HG03558 (cell line): ENCODE measurements around the gene ZDHHC17.
"Not testable (repeated sequence)": the region's sequence is repeated elsewhere in the genome, so short reads cannot be mapped to it uniquely, and the experiment has no call there.

Experiments
- ATAC-seq: cut with Tn5 transposase; IDR thresholded peaks from one replicate; pipeline ENCODE4 v1.9.1; 2021; ENCODE audit warnings: moderate number of reproducible peaks; ENCODE audit not compliant: unreplicated experiment; ENCODE audit errors: extremely low read depth

The ZDHHC17 gene, protein sequence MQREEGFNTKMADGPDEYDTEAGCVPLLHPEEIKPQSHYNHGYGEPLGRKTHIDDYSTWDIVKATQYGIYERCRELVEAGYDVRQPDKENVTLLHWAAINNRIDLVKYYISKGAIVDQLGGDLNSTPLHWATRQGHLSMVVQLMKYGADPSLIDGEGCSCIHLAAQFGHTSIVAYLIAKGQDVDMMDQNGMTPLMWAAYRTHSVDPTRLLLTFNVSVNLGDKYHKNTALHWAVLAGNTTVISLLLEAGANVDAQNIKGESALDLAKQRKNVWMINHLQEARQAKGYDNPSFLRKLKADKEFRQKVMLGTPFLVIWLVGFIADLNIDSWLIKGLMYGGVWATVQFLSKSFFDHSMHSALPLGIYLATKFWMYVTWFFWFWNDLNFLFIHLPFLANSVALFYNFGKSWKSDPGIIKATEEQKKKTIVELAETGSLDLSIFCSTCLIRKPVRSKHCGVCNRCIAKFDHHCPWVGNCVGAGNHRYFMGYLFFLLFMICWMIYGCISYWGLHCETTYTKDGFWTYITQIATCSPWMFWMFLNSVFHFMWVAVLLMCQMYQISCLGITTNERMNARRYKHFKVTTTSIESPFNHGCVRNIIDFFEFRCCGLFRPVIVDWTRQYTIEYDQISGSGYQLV

DNA sequence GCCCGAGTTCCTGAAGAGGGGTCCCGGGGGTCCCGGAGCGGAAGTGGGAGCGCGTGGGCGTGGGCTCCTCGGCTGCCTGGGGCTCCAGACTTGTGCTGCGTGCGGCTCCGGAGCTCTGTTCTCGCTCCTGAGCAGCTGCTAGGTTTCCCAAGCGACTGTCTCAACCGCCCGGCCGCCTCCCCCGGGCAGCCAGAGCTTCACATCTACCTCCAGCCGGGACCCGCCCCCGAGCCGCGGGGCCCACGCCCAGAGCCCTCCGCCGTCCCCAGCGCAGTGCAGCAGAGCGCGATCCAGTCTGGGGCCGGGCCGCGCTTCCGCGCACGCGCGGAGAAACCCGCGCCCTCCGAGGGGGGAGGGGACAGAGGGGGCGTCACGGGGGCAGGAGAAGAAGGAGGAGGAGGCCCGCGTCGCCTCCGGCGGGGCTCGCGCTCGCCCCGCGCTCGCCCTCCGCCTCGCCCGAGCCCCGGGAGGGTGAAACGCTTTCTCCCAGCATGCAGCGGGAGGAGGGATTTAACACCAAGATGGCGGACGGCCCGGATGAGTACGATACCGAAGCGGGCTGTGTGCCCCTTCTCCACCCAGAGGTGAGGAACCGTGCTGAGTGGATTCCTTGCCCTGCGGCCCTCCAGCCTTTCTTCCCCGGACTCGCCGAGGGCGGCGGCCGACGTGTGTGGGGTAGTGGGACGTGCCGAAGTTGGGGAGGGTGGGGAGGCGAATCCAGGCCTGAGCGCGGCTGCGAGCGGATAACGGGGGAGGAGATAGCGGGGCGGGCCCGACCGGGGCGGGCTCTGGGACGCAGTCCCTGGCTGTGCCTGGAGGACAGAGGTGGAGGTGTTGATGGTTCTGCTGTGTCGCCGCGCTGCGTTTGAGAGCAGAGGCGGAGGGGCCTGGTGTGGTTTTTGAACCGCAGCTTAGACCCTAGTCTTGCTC lies at the start of gene ZDHHC17:
Gene ZDHHC17 (plus strand): TSS at position 370 of the 930 bp plus-strand sequence. CDS start 122 bp downstream, at position 492.
- peak; percentile 88 for ATAC-seq

DNA sequence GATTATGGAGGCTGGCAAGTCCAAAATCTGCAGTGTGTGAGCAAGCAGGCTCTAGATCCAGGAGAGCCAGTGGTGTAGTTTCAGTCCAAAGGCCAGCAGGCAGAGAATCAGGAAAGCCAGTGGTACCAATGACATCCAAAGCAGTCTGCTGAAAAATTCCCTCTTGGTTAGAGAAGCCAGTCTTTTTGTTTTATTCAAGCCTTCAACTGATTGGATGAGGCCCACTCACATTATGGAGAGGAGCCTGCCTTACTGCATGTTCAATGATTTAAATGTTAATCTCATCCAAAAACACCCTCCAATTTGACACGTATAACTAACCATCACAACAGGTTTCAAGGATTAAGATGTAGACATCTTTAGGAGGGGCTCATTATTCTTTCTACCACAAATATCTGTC lies 49.5 kb upstream of the ZDHHC17 start:
- no peak for ATAC-seq

DNA sequence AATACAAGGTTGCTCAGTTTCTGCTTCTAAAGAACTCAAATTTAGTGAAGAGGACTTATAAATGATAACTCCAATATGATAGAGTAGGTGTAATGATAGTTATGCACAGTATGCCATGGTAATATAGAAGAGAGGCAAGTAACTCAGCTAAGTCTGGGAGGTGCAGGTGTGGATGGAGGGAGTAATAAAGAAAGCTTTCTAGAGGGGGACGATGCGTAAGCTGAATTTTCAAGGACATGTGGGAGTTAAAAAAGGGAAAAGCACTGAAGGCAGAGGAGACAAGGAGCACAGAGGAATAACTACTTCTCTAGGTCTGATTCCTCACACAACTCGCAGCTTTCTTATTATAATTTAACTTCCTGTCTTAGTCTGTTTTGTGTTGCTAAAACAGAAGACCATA lies 49.1 kb upstream of the ZDHHC17 start:
- no peak for ATAC-seq

DNA sequence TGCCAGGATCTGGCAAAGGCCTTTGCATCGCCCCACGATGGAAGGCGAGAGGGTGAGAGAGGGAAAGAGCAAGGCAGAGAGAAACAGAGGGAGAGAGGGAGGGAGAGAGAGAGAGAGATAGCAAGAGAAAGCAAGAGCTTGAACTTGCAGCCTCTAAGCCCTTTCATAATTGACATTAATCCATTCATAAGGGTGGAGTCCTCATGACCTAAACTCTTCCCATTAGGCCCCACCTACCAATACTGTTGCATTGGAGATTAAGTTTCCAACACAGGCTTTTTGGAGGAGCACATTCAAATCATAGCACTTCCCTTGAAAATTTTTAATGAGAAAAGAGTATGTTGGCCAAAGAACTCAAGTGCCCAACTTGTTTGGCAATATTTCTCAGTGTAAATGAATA lies 48.6 kb upstream of the ZDHHC17 start:
- no peak for ATAC-seq

DNA sequence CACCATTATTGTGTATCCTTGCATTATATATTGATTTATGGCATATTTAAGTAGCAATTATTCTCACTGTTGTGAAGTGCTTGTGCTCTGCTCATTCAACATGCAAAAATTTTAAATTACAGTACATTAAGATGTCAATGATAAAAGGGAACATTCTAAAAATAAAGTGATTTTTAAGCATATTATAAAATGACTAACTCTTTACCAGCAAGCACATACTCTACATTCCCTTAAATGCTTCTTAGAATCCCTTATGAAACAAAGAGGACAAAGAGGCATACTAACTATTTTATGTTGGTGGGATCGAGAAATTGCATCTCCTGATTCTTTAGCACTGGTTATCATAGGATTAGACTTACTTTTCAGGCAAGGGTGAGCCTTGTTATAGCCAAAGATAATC lies 46.6 kb upstream of the ZDHHC17 start:
- no peak for ATAC-seq

DNA sequence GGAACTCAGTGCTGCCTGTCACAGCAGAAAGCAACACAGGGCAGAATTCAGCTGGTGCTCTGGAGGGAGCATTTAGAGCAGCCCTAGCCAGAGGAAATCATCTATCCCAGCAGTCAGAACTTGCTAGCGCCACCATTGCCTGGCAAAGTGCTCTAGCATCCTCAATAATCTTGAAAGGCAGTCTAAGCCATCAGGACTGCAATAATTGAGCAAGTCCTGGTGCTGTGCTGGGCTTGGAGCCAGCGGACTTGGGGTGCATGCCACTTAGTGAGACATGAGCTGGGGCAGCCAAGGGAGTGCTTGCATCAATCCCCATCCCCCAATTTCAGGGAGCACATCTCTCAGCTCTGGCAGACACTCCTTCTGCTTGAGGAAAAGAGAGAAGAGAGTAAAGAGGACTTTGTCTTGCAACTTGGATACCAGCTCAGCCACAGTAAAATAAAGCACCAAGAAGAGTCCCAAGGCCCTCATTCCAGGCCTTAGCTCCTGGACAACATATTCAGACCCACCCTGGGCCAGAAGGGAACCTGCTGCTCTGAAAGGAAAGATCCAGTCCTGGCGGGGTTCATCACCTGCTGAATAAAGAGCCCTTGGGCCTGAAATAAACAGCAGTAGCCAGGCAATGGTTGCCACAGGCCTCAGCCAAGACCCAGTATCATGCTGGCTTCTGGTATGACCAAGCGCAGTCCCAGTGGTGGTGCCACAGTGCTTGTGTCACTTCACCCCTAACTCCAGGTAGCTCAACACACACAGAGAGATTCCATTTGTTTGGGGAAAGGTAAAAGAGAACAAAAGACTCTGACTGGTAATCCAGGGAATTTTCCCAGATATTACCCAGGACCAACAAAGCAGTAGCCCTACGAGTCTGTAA lies 44.5 kb upstream of the ZDHHC17 start:
- no peak for ATAC-seq

DNA sequence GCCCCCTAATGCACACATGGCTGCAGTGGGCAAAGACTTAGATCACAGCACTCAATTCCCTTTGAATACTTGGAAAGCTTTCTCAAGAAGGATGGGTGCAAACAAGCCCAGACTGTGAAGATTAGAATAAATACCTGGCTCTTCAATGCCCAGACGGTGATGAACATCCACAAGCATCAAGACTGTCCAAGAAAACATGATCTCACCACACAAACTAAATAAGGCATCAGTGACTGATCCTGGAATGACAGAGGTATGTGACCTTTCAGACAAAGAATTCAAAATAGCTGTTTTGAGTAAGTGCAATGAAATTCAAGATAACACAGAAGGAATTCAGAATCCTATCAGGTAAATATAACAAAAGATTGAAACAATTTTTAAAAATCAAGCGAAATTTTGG lies 43.8 kb upstream of the ZDHHC17 start:
- no peak for ATAC-seq

DNA sequence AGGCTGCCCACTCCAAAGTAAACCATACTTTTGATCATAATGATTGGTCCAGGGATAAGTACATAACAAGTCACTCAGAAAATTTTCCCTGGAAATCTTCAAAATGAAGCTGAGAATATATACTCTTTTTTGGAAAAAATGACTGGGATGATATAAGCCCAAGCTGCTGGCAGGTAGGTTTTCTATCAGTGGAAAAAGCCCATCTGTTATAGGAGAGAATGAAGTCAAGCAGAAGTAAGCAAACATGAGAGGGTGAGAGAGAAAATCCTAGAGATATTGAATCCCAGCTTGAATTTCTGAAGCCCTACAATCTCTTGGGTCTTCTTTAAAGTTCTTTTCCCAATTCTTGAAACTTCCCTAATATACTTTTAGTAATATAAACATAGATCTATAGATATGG lies 37.3 kb upstream of the ZDHHC17 start:
- no peak for ATAC-seq

DNA sequence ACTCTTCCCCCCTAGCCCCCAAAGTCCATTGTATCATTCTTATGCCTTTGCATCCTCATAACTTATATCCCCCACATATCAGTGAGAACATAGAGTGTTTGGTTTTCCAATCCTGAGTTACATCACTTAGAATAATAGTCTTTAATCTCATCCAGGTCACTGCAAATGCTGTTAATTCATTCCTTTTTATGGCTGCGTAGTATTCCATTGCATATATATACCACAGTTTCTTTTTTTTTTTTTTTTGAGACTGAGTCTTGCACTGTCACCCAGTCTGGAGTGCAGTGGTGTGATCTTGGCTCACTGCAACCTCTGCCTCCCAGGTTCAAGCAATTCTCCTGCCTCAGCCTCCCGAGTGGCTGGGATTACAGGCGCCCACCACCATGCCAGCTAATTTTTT lies 31.7 kb upstream of the ZDHHC17 start:
- ATAC-seq, result not testable (repeated sequence)

DNA sequence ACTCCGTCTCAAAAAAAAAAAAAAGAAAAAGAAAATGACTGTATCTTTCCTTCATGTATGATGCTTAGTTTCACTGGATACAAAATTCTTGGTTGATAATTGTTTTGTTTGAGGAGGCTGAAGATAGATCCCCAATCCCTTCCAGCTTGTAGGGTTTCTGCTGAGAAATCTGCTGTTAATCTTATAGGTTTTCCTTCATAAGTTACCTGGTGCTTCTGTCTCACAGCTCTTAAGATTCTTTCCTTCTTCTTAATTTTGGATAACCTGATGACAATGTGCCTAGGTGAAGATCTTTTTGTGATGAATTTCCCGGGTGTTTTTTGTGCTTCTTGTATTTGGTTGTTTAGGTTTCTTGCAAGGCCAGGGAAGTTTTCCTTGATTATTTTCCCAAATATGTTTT lies 26.2 kb upstream of the ZDHHC17 start:
- ATAC-seq, result not testable (repeated sequence)

DNA sequence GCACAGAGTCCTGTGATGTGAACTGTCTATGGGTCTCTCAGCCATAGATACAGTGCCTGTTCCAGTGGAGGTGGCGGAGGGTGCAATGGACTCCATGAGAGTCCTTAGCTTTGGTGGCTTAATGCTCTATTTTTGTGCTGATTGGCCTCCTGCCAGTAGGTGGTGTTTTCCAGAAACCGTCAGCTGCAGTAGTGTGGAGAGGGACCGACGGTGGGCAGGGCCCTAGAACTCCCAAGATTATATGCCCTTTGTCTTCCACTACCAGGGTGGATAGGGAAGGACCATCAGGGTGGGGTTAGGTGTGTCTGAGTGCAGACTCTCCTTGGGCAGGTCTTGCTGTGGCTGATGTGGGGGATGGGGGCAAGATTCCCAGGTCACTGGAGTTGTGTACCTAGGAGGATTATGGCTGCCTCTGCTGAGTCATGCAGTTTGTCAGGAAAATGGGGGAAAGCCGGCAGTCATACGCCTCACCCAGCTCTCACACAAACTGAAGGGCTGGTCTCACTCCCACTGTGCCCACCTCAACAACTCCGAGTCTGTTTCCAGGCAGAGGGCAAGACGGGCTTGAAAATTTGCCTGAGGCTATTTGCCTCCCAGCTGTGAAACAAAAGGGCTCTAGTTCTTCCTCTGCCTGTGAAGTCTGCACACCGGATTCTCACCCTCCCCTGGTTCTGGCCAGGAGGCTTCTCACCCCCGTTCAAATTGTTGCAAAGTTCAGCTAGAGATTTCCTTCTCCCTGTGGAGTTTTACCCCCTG lies 24.9 kb upstream of the ZDHHC17 start:
- no peak for ATAC-seq

DNA sequence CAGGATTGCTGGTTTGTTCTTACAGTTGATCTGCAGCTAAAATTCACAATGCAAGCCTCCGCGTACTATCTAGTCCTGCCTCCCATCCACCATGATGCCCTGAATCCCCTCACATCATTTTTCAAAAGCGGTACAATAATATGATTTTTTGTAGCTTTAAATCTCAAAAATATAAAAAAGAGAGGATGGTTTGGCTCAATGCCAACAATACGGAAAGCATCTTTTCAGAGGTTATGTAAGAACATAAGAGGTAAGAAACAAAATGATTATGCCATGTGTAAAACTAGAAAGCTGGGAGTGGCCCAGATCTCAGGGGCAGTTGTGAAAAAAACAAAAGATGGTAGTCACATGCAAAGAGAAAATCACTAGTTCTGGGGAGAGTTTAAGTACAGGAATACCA lies 24.0 kb upstream of the ZDHHC17 start:
- no peak for ATAC-seq

DNA sequence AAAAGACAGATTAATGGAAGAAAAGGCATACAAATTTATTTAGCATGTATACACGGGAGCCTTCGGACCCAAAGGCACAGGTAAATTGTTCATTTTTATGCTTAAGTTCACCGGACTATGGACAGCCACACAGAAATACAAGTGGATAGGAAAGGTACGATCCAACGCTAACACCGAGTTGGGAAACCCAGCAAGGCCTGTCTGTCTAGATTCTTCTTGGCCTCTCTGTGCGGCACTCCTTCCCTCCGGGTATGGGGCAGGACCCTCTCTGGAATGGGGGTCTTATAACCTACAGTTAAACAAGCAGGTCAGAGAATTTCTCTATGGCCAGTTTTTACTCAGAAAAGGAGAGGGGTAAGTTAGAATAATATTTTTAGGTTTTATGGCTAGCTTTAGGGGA lies 23.4 kb upstream of the ZDHHC17 start:
- ATAC-seq, result no peak

DNA sequence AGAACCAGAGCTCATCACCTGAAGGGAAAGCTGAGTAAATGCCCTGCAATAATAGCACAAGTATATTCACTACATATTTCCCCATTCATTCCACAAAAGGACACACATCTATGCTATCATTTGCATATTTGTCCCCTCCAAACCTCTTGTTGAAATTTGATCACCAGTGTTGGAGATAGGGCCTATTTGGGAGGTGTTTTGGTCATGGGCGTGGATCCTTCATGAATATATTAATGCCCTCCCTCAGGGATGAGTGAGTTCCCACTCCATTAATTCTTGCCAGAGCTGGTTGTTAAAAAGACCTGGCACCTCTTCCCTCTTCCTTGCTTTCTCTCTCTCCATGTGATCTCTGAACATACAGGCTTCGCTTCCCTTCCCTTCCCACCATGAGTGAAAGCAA lies 18.6 kb upstream of the ZDHHC17 start:
- no peak for ATAC-seq

DNA sequence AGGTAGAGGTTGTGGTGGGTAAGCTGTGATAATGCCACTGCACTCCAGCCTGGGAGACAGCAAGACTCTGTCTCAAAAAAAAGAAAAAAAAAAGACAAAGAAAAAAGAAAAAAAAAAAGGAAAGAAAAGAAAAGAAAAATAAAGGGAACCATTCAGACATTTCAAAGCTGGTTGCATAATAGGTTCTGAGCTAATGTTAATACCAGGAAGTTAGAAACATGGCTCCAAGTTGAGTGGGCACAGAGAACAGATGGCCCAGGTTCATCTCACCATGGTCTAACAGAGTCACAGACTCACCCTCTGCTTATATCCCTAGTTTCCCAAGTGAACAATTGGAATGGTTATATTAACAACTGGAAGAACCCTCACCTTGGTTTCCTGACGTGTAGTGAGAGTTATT lies 17.4 kb upstream of the ZDHHC17 start:
- ATAC-seq, result no peak

DNA sequence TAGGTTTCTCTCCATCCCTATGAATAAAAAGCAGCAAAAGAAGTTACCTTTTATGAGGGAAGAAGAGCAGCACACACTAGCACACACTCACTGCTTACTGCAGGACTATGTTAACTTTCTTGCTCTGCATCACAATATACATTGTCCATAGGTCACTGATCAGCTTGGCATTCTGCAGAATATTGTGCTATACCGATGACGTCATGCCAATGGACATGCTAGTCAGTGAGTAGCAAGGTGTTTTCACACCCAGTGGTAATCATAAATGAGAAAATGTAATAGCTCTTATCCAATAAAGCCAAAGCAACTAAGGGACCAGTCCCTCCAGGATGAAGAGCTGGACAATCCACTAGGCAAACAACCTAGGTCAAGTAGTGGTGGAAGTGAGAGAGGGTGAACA lies 16.7 kb upstream of the ZDHHC17 start:
- ATAC-seq, result no peak

DNA sequence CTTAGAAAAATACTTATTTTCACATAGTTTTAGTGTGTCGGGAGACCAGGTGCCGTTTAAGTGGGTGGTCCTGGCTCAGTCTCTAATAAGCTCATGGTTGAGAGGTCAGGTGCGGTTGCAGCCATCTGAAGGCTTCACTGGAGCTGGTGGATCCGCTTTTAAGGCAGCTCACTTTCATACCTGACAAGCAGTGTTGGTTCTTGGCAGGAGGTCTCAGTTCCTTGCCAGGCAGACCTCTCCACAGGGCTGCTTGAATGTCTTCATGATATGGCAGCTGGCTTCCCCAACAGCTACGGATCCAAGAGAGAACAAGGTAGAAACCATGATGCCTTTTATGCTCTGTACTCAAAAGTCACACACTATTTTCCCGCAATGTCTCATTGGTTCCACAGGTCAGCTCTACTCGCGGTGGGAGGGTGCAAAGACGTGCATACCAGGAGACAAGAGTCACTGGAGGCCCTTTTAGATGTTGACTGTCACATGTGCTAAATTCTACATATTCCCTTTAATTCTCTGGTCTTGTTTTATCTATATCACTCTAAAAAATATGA lies 8.0 kb upstream of the ZDHHC17 start:
- ATAC-seq, result no peak

DNA sequence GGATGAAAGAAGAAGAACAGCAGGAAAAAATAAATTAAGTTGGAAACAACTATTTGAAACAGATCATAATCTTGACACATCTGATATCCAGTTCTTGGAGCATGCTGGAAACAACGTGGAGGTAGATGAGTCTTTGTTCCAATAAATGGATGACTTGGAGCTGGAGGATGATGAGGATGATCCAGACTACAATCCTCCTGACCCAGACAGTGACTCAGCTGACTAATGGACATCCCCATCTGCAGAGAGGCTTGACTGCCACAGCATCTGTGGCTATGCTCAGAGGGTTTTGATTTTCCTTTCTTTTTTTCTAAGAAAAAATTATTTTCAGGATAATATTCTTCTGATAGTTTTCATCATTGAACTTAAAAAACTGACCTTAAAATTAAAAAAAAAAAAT lies 6.2 kb upstream of the ZDHHC17 start:
- ATAC-seq, result no peak

DNA sequence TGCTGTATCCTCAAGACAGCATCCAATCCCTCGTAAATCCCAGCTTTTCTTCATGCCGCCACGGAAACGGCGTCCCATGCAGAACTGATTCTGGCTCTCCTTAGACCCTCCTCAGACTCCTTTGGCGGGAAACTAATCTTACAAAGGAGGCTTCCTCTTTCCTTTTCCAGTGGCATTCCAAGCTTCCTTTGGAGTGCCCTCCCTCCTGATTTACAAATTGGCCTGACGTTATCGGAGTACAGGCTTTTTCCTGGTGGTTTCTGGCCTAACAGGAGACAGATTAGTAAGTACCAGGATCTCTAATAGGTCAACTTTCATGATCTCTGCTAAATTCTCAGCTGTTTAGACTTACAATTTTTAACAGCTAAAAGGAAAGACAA lies 1.3 kb upstream of the ZDHHC17 start:
- no peak for ATAC-seq
